ENCODE results near the gene GOLGA7B.

The GOLGA7B gene

DNA sequence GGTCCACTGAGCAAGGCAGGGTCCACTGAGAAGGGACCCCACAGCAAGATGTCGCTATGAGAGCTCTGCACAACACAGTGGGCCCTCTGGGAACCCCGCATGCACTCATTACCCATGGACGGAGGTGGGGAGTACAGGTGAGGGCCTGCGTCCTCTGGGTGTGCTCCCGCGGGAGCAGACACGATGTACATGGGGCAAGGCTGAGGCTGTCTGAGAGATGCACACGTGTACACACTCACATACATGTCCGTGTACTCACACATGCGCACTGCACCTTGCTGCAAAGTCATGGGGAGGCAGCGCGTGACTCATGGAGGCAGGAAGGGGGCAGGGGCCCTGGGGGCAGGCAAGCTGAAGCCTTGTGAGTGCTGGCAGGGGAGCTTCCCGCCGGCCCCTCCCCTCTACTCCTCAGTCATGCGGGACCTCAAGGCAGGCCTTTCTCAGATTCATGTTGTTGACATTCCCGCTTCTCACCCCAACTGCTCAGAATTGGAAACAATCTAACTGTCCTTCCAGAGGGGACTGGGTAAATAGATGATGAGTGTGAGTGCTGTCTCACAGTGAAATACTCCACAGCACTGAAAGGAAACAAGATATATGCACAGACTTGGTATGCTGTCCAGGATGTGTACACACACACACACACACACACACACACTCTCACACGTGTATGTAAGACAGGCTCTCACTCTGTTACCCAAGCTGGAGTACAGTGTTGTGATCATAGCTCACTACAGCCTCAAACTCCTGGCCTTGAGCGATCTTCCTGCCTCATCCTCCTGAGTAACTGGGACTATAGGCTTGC is 40.0 kb downstream of the GOLGA7B start:
- no peaks in the 10 kb centered on the region for H3K9me3 ChIP-seq (ENCODE audit: control insufficient read depth, insufficient read depth, low read length)
- no peaks in the 10 kb centered on the region for H3K36me3 ChIP-seq (ENCODE audit: control insufficient read depth, insufficient read depth, low read length)
- no peak overlapping the region for H3K9ac ChIP-seq (ENCODE audit: low read depth, low read length)
- H3K4me3 ChIP-seq (ENCODE audit: low read depth, low read length), result peak overlapping the region; percentile 10
- no peaks in the 10 kb centered on the region for H3K27me3 ChIP-seq (ENCODE audit: control insufficient read depth, insufficient read depth, low read length)
- H3K4me1 ChIP-seq (ENCODE audit: control insufficient read depth, insufficient read depth, low read length), result peaks cover 15% of the 10 kb centered on the region

DNA sequence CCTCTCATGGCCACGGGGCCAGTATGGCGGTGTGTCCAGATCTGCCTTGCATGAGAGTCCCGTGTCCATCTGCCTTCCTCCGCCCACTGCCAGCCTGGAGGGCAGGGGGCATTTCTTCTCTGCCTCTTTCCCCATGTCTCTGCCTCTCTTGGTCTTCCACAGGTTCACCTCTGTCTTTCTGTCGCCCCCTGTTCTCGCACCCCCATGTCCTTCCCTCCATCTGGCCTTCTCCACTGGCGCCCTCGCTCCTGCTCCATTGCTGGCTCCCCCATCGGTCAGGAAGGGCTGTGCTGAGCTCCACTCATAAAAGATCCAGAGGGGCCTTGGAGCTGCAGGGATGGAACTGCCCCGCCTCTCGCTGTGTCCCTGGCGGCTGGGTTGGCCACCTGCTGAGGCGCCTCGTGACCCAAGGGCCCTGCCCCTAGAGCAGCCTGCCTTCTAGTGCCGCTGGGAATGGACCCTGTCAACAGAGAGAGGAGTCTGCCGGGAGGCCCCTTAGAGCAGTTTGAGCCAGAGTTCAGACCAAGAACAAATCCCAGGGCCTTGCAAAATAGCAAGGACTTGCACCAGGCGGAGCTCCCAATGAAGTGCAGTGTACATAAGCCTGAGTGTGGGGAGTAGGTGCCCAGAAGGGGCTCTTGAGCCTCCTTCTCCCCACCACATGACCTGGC is 42.0 kb downstream of the GOLGA7B start:
- no peak overlapping the region for H3K9ac ChIP-seq (ENCODE audit: low read depth, low read length)
- peaks cover 15% of the 10 kb centered on the region for H3K4me1 ChIP-seq (ENCODE audit: control insufficient read depth, insufficient read depth, low read length)
- H3K4me3 ChIP-seq (ENCODE audit: low read depth, low read length), result no peak overlapping the region
- H3K9me3 ChIP-seq (ENCODE audit: control insufficient read depth, insufficient read depth, low read length), result no peaks in the 10 kb centered on the region
- H3K27me3 ChIP-seq (ENCODE audit: control insufficient read depth, insufficient read depth, low read length), result no peaks in the 10 kb centered on the region
- H3K36me3 ChIP-seq (ENCODE audit: control insufficient read depth, insufficient read depth, low read length), result no peaks in the 10 kb centered on the region

DNA sequence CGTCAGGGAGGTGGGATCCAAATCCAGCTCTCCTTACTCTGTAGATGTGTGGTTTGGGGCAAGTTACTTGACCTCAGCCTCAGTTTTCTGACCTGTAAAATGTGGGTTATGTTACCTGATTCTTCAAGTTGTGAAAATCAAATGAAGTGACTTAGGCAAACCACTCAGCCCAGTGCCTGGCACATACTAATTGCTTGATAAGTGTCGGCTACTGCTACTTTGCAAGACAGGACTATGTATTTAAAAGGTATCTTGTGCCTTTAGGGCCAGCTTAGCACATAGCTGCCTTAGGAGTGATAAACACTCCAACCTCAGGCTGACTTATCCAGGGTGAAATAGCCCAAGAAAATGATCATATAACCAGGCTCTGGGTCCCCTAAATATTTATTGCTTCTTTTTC is 42.9 kb downstream of the GOLGA7B start:
- Histone ChIP-seq H3K36me3 (ENCODE audit: control insufficient read depth, insufficient read depth, low read length) (no peaks in the 10 kb centered on the region), H3K9me3 (ENCODE audit: control insufficient read depth, insufficient read depth, low read length) (no peaks in the 10 kb centered on the region), H3K27me3 (ENCODE audit: control insufficient read depth, insufficient read depth, low read length) (no peaks in the 10 kb centered on the region), H3K4me3 (ENCODE audit: low read depth, low read length) (no peak overlapping the region), H3K4me1 (ENCODE audit: control insufficient read depth, insufficient read depth, low read length) (peaks cover 15% of the 10 kb centered on the region), H3K9ac (ENCODE audit: low read depth, low read length) (no peak overlapping the region)

DNA sequence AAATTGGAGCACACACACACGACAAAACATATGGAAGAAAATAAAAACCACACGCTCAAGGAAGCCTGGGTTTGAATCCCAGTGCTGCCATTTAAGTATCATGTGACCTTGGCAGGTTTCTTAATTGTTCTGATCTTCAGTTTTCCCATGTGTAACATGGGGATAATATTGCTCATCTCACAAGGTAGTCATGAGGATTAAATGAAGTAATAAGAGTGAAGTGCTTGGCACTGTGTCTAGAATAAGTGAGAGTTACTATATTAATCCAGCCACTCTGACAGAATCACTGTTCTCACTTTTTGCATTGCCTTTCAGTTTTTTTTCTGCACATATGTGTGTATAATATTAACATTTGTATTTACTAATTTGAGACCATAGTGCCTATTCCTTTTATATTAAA is 43.3 kb downstream of the GOLGA7B start:
- peaks cover 15% of the 10 kb centered on the region for H3K4me1 ChIP-seq (ENCODE audit: control insufficient read depth, insufficient read depth, low read length)
- H3K9me3 ChIP-seq (ENCODE audit: control insufficient read depth, insufficient read depth, low read length), result no peaks in the 10 kb centered on the region
- H3K36me3 ChIP-seq (ENCODE audit: control insufficient read depth, insufficient read depth, low read length), result no peaks in the 10 kb centered on the region
- H3K4me3 ChIP-seq (ENCODE audit: low read depth, low read length), result no peak overlapping the region
- H3K9ac ChIP-seq (ENCODE audit: low read depth, low read length), result no peak overlapping the region
- H3K27me3 ChIP-seq (ENCODE audit: control insufficient read depth, insufficient read depth, low read length), result no peaks in the 10 kb centered on the region

DNA sequence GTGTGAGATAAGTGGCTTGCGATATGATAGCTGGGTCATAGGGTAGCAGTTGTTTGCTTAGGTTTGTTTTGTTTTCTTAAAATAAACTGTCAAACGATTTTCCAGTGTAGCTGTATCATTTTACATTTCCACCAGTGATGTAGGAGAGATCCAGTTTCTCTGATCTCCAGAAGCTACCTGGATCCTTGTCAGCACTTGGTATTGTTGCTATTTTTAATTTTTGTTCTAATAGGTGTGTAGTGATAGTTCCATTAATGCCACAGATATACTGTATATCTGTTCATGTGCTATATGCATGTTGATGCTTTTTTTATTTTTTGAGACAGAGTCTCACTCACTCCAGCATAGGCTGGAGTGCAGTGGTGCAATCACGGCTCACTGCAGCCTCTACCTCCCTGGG is 44.4 kb downstream of the GOLGA7B start:
- H3K9me3 ChIP-seq (ENCODE audit: control insufficient read depth, insufficient read depth, low read length), result no peaks in the 10 kb centered on the region
- no peaks in the 10 kb centered on the region for H3K27me3 ChIP-seq (ENCODE audit: control insufficient read depth, insufficient read depth, low read length)
- H3K4me3 ChIP-seq (ENCODE audit: low read depth, low read length), result no peak overlapping the region
- no peaks in the 10 kb centered on the region for H3K36me3 ChIP-seq (ENCODE audit: control insufficient read depth, insufficient read depth, low read length)
- H3K4me1 ChIP-seq (ENCODE audit: control insufficient read depth, insufficient read depth, low read length), result peaks cover 9% of the 10 kb centered on the region
- H3K9ac ChIP-seq (ENCODE audit: low read depth, low read length), result no peak overlapping the region

DNA sequence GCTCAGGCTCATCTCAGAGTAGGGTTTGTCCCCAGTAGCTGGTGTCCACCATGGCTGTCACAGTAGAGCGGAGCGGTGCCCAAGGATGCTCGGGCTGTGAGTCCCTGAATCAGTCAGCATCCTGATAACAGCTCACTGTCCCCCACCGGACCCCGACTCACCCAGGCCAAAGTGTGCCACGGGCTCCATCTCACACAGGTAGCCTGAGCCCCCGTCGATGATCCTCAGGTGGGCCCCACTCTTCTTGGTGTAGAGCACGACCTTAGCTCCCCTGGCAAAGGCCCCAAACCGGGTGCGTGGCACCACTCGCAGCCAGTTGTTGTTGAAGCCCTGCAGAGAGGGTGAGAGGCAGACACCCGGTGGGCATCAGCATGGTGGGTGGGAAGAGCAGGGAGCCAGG is 45.4 kb downstream of the GOLGA7B start:
- Histone ChIP-seq H3K27me3 (ENCODE audit: control insufficient read depth, insufficient read depth, low read length) (no peaks in the 10 kb centered on the region), H3K9ac (ENCODE audit: low read depth, low read length) (no peak overlapping the region), H3K4me1 (ENCODE audit: control insufficient read depth, insufficient read depth, low read length) (no peaks in the 10 kb centered on the region), H3K4me3 (ENCODE audit: low read depth, low read length) (no peak overlapping the region), H3K9me3 (ENCODE audit: control insufficient read depth, insufficient read depth, low read length) (no peaks in the 10 kb centered on the region), H3K36me3 (ENCODE audit: control insufficient read depth, insufficient read depth, low read length) (no peaks in the 10 kb centered on the region)

DNA sequence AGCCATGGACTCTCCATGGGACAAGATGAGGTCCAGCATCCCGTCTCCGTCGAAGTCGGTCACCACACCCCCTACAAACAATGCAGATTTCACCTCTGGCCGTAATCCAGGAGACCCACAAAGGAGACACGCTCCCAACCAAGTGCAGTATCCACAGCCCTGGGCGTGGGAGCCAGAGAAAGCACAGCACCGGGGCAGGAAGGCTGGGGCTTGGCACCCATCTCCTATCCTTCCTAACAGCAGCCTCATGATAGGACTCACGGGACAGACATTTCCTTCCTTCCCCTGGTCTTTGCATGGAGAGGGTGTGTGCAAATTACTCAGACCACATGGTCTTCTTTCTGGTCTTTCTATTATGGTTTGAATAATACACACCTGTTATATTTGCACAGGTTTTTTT is 46.3 kb downstream of the GOLGA7B start:
- Histone ChIP-seq H3K4me1 (ENCODE audit: control insufficient read depth, insufficient read depth, low read length) (no peaks in the 10 kb centered on the region), H3K9me3 (ENCODE audit: control insufficient read depth, insufficient read depth, low read length) (no peaks in the 10 kb centered on the region), H3K9ac (ENCODE audit: low read depth, low read length) (no peak overlapping the region), H3K36me3 (ENCODE audit: control insufficient read depth, insufficient read depth, low read length) (no peaks in the 10 kb centered on the region), H3K27me3 (ENCODE audit: control insufficient read depth, insufficient read depth, low read length) (no peaks in the 10 kb centered on the region), H3K4me3 (ENCODE audit: low read depth, low read length) (no peak overlapping the region)

DNA sequence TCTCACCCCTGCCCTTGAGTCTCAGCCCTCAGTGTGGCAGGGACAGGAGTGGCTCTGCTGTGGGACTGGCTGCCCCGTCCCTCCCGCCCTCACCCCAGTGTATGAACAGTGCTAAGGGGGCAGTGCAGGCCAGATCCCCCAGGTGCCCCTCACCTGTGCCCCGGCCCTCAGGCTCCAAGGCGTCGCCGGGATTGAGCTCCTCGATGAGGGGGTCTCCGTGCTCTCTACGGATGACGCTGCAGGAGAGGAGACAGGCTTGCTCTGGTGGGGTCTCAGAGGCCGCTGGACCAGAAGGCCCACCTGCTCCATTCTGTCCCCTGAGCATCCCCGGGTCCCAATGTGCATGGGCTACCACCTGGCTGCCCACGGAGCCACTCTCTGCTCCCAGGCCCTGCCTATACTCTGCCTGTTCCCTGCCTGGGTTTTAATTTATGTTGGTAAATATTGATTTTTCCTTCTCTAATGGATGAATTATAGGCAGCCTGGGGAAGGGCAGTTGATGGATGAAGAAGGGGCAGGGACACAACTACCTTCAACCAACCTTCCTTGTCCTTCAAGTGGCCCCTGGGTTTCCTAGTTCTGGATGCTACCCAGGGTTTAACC is 47.2 kb downstream of the GOLGA7B start:
- no peaks in the 10 kb centered on the region for H3K27me3 ChIP-seq (ENCODE audit: control insufficient read depth, insufficient read depth, low read length)
- H3K4me1 ChIP-seq (ENCODE audit: control insufficient read depth, insufficient read depth, low read length), result no peaks in the 10 kb centered on the region
- no peaks in the 10 kb centered on the region for H3K36me3 ChIP-seq (ENCODE audit: control insufficient read depth, insufficient read depth, low read length)
- no peaks in the 10 kb centered on the region for H3K9me3 ChIP-seq (ENCODE audit: control insufficient read depth, insufficient read depth, low read length)
- H3K9ac ChIP-seq (ENCODE audit: low read depth, low read length), result no peak overlapping the region
- H3K4me3 ChIP-seq (ENCODE audit: low read depth, low read length), result no peak overlapping the region

DNA sequence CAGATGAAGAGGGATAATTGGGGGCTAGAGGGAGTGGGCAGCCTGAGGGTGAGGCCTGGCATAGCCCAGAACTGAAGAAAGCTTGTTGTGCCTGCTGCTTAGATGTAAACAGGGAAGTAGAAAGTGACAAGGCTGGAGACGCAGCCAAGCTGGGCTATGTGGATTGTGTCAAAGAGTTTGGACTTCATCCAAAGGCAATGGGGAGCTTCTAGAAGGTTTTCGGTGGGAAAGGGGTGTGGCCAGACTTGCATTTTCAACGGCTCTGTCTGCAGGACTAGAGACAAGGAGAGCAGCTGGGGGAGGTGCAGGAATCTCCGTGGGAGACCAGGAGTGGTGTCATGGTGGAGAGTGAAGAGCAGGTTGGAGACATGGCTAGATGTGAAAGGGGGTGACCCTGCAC is 48.8 kb downstream of the GOLGA7B start:
- Histone ChIP-seq H3K4me1 (ENCODE audit: control insufficient read depth, insufficient read depth, low read length) (no peaks in the 10 kb centered on the region), H3K9ac (ENCODE audit: low read depth, low read length) (no peak overlapping the region), H3K27me3 (ENCODE audit: control insufficient read depth, insufficient read depth, low read length) (no peaks in the 10 kb centered on the region), H3K36me3 (ENCODE audit: control insufficient read depth, insufficient read depth, low read length) (no peaks in the 10 kb centered on the region), H3K4me3 (ENCODE audit: low read depth, low read length) (no peak overlapping the region), H3K9me3 (ENCODE audit: control insufficient read depth, insufficient read depth, low read length) (no peaks in the 10 kb centered on the region)

DNA sequence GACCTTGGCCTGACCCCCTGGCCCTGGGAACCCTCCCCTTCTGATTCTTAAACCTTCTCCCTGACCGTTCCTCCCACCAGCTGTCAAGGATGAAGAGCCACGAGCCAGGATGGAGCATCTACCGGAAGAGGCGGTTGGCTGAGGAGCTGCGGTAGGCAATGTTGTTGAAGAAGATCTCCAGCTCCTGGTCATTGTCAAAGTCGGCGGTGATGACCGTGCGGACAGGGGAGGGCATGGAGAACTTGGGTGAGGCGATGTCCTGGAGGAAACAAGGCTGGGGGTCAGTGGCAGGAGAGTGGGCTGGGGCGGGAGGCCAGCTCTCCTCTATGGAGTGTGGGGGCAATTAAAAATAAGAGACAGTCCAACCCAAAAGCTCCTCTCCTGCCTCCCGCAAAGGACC is 51.7 kb downstream of the GOLGA7B start:
- Histone ChIP-seq H3K4me1 (ENCODE audit: control insufficient read depth, insufficient read depth, low read length) (no peaks in the 10 kb centered on the region), H3K27me3 (ENCODE audit: control insufficient read depth, insufficient read depth, low read length) (no peaks in the 10 kb centered on the region), H3K4me3 (ENCODE audit: low read depth, low read length) (no peak overlapping the region), H3K9ac (ENCODE audit: low read depth, low read length) (no peak overlapping the region), H3K9me3 (ENCODE audit: control insufficient read depth, insufficient read depth, low read length) (no peaks in the 10 kb centered on the region), H3K36me3 (ENCODE audit: control insufficient read depth, insufficient read depth, low read length) (no peaks in the 10 kb centered on the region)

DNA sequence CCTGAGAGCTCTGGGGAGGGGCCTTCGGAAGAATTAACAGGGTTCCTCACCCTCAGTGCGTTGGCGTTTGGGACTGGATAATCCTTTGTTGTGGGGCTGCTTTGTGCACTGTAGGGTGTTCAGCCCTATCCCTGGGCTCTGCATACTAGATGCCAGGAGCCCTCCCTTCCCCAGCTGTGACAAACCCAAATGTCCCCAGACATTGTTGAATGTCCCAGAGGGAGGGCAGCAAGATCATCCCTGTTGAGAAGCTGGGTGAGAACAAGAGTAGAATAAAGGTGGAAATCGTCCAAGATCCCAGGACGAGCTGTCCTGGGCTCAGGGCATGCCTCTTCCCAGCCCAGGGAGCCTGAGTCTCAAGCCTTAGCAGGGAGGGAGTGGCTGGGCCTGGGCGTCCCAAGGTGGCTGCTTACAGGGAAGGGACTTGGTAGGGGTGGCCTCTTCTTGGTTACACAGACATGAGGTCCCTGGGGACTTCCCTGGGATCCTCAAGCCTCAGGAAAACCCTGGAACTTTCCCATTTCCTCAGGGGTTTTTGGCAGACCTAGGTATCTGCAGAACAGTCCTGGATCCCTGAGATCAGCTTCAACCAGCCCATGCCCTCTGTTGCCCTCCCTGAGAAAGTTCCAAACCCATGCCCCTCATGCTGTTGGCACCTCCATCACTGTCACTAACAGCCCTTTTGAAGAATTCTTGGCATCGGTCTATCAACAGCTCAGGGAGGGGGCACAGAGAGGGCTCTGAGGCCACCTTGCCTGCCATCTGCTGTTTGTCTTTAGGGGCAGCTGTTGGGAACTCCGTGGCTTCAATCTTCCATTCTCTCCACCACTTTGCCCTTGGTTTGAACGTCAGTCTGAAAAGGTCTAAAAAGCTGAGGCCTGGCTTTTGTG is 53.7 kb downstream of the GOLGA7B start:
- Histone ChIP-seq H3K27me3 (ENCODE audit: control insufficient read depth, insufficient read depth, low read length) (no peaks in the 10 kb centered on the region), H3K36me3 (ENCODE audit: control insufficient read depth, insufficient read depth, low read length) (no peaks in the 10 kb centered on the region), H3K9me3 (ENCODE audit: control insufficient read depth, insufficient read depth, low read length) (no peaks in the 10 kb centered on the region), H3K9ac (ENCODE audit: low read depth, low read length) (no peak overlapping the region), H3K4me1 (ENCODE audit: control insufficient read depth, insufficient read depth, low read length) (no peaks in the 10 kb centered on the region), H3K4me3 (ENCODE audit: low read depth, low read length) (no peak overlapping the region)
